Hepatocyte (in vitro differentiated cells): ENCODE measurements around the gene HECTD2. TPM values are rescaled to one million over a fixed set of nuclear protein-coding genes. Genes with fewer than 3 reads are reported as not detected.
"Not testable (repeated sequence)": the region's sequence is repeated elsewhere in the genome, so short reads cannot be mapped to it uniquely, and the experiment has no call there.

Experiments used
- DNase-seq: peaks from one replicate; pipeline ENCODE4 v3.0.0-alpha.2; 2016; ENCODE audit warnings: low spot score
- H2AFZ ChIP-seq: fragments of 200-600 bp; sonication (generic); 2 replicates; pipeline ENCODE4 v1.6.0; 2016; ENCODE audit warnings: antibody characterized with exemption, mild to moderate bottlenecking
- H3K27ac ChIP-seq: fragments of 200-600 bp; sonication (generic); 2 replicates; pipeline ENCODE4 v1.5.1; 2016; ENCODE audit warnings: mild to moderate bottlenecking
- H3K27me3 ChIP-seq: fragments of 200-600 bp; sonication (generic); 2 replicates; pipeline ENCODE4 v1.6.1; 2016
- H3K36me3 ChIP-seq: fragments of 200-600 bp; sonication (generic); replicated peaks from 2 replicates; pipeline ENCODE4 v1.5.1; 2016; ENCODE audit warnings: low read depth; ENCODE audit not compliant: insufficient read depth
- H3K4me1 ChIP-seq: fragments of 200-600 bp; sonication (generic); 2 replicates; pipeline ENCODE4 v1.5.1; 2016; ENCODE audit warnings: mild to moderate bottlenecking, moderate library complexity; ENCODE audit not compliant: insufficient read depth
- H3K4me2 ChIP-seq: fragments of 200-600 bp; sonication (generic); 2 replicates; pipeline ENCODE4 v1.6.0; 2016
- H3K4me3 ChIP-seq: fragments of 200-600 bp; sonication (generic); 2 replicates; pipeline ENCODE4 v1.5.1; 2016; ENCODE audit warnings: mild to moderate bottlenecking
- H3K79me2 ChIP-seq: fragments of 200-600 bp; sonication (generic); 2 replicates; pipeline ENCODE4 v1.6.0; 2017; ENCODE audit warnings: mild to moderate bottlenecking
- H3K9me2 ChIP-seq: fragments of 200-600 bp; sonication (generic); replicated peaks from 2 replicates; pipeline ENCODE4 v1.6.0; 2017; ENCODE audit warnings: mild to moderate bottlenecking; ENCODE audit not compliant: insufficient read depth
- H3K9me3 ChIP-seq: fragments of 200-600 bp; sonication (generic); 2 replicates; pipeline ENCODE4 v1.5.1; 2016; ENCODE audit warnings: low read depth, mild to moderate bottlenecking
- H4K20me1 ChIP-seq: fragments of 200-600 bp; sonication (generic); 2 replicates; pipeline ENCODE4 v1.6.0; 2016; ENCODE audit warnings: mild to moderate bottlenecking; ENCODE audit not compliant: insufficient read depth, poor library complexity, severe bottlenecking
- EZH2 ChIP-seq: fragments of 200-600 bp; sonication (generic); IDR thresholded peaks from 2 replicates; pipeline ENCODE4 v1.6.1; 2016; ENCODE audit warnings: antibody characterized with exemption, mild to moderate bottlenecking, borderline replicate concordance
- EZH2phosphoT487 ChIP-seq: fragments of 200-600 bp; sonication (generic); IDR thresholded peaks from one replicate; pipeline ENCODE4 v1.6.1; 2018; ENCODE audit warnings: antibody characterized with exemption, mild to moderate bottlenecking, low read depth, moderate library complexity; ENCODE audit not compliant: unreplicated experiment, severe bottlenecking
- WGBS: methylation state at CpG from one replicate; pipeline ENCODE4 v1.1.6; 2016; ENCODE audit warnings: low lambda C conversion rate; ENCODE audit errors: missing lambda C conversion rate; 5-methylcytosine and 5-hydroxymethylcytosine counted together
- polyA plus RNA-seq: library from polyadenylated mRNA; unstranded; fragments of >200 nt; fragmentation: Nextera tagmentation; extraction: Ambion mirVana; gene quantifications from 2 replicates; pipeline ENCODE4 v1.2.1, GENCODE V29; 2016
- total RNA-seq: library from RNA; depleted of rRNA; stranded (reverse); fragments of >200 nt; gene quantifications from 2 replicates; pipeline ENCODE4 v1.2.3, GENCODE V29; 2014
- TF ChIP-seq, protein P1 (sequence below): fragments of 200-600 bp; sonication (generic); IDR thresholded peaks from 2 replicates; pipeline ENCODE4 v1.5.1; 2016; ENCODE audit warnings: antibody characterized with exemption, mild to moderate bottlenecking; ENCODE audit not compliant: poor library complexity

Gene HECTD2
- total and polyA plus RNA-seq, 2 experiments from 2014 or later, result 9.0 to 25.0 TPM

DNA sequence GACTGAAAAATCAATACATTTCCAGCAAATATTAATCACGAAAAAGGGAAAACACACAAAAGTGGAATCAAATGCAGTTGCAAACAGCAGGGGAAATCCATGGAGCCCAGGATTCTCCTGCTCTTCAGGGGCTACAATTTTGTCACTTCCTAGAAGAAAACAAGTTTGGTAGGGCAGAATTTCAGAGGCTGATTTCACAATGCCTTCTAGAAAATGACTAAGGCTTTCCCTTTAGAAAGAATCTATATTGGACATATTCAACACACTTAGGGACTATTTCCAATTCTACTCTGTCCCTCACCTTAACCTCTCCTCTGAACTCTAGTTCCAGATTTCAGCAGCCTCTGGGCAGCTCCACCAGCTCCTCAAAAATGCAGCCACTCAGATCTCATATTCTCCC is 111.3 kb downstream of the HECTD2 start:
- no peaks in the 10 kb centered on the region for H3K9me2 ChIP-seq
- no peaks in the 10 kb centered on the region for H3K27me3 ChIP-seq
- no peaks in the 10 kb centered on the region for H3K4me1 ChIP-seq
- H3K4me3 ChIP-seq, result no peak overlapping the region
- no peaks in the 10 kb centered on the region for H3K79me2 ChIP-seq
- H4K20me1 ChIP-seq, result no peaks in the 10 kb centered on the region
- TF ChIP-seq EZH2 (no peak), EZH2phosphoT487 (no peak)
- TF ChIP-seq, protein P1, sequence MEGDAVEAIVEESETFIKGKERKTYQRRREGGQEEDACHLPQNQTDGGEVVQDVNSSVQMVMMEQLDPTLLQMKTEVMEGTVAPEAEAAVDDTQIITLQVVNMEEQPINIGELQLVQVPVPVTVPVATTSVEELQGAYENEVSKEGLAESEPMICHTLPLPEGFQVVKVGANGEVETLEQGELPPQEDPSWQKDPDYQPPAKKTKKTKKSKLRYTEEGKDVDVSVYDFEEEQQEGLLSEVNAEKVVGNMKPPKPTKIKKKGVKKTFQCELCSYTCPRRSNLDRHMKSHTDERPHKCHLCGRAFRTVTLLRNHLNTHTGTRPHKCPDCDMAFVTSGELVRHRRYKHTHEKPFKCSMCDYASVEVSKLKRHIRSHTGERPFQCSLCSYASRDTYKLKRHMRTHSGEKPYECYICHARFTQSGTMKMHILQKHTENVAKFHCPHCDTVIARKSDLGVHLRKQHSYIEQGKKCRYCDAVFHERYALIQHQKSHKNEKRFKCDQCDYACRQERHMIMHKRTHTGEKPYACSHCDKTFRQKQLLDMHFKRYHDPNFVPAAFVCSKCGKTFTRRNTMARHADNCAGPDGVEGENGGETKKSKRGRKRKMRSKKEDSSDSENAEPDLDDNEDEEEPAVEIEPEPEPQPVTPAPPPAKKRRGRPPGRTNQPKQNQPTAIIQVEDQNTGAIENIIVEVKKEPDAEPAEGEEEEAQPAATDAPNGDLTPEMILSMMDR, result no peak
- H3K4me2 ChIP-seq, result no peak overlapping the region
- H3K9me3 ChIP-seq, result no peaks in the 10 kb centered on the region
- H3K36me3 ChIP-seq, result no peaks in the 10 kb centered on the region
- peak overlapping the region; percentile 1 for H3K27ac ChIP-seq
- 97% methylated on average over 1 of the region's 1 CpG for WGBS
- no peak for DNase-seq
- no peak overlapping the region for H2AFZ ChIP-seq

DNA sequence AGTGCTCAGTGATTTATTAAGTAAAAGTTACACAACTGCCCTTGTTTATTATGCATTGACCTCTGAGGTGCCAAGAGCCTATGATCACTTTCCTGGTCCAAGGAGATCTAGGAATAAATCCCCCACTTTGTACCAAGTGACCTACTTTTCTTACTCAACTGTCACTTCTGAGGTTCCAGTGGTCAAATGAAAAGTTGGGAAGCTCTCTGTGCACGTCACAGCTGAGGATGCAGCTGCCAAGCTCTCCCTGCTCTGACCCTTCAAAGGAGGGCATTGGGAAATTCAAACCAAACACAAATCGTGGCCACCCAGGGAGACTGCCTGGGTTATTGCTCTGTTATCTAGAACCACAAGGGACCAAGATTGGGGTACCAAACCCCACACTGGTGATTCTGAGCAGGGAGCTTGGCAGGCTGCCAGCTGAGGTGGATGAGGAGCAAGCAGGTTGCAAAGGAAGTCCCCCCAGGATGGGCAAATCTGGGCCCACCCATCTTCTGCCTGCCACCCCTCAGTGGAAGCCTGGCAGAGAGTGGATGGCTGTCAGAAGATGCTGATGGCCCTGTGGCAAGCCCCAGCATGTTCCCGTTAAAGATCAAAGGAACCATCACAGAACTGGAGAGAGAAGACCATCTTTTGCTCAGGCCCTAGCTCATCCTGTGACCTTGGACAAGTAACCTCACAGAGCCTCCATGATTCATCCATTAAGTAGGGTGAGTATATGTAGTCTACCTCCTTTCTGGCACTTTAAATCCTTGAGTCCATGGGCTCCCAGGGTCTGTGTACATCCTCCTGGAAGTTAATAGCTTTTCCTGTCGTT is 116.0 kb downstream of the HECTD2 start:
- WGBS, result 62% methylated on average over 4 of the region's 4 CpGs
- Histone ChIP-seq H3K9me3 (no peaks in the 10 kb centered on the region), H3K36me3 (no peaks in the 10 kb centered on the region), H3K79me2 (no peaks in the 10 kb centered on the region), H2AFZ (no peak overlapping the region), H3K27ac (no peak overlapping the region), H3K4me3 (no peak overlapping the region), H3K4me1 (no peaks in the 10 kb centered on the region), H4K20me1 (no peaks in the 10 kb centered on the region), H3K27me3 (no peaks in the 10 kb centered on the region), H3K4me2 (no peak overlapping the region), H3K9me2 (no peaks in the 10 kb centered on the region)
- DNase-seq, result no peak
- TF ChIP-seq, protein P1, result no peak
- no peak for TF ChIP-seq EZH2phosphoT487
- TF ChIP-seq EZH2, result no peak

DNA sequence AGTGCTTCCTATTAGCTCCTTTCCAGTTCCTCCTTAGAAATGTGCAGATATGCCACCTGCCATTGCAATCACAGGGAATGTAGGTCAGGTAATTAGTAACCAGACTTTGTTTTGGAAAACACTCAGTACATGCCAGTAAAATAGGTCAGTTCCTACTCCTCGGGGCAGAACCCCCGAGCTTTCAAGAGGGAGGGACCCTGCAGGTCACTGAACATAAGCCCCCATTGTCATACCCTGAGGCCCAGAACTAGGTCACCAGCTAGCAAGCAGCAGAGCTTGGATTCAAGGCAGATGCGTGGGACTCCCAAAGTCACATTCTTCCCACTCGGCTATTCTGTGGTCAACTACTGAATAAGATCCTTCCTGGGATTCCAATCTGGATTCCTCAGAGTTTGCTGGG is 117.9 kb downstream of the HECTD2 start:
- no peak overlapping the region for H3K27ac ChIP-seq
- no peak for TF ChIP-seq EZH2phosphoT487
- TF ChIP-seq, protein P1, result no peak
- TF ChIP-seq EZH2, result no peak
- H2AFZ ChIP-seq, result no peak overlapping the region
- no peaks in the 10 kb centered on the region for H3K27me3 ChIP-seq
- H3K36me3 ChIP-seq, result no peaks in the 10 kb centered on the region
- H4K20me1 ChIP-seq, result no peaks in the 10 kb centered on the region
- no peaks in the 10 kb centered on the region for H3K9me3 ChIP-seq
- no peak overlapping the region for H3K4me3 ChIP-seq
- H3K9me2 ChIP-seq, result no peaks in the 10 kb centered on the region
- DNase-seq, result no peak
- WGBS, result 73% methylated on average over 4 of the region's 4 CpGs
- no peaks in the 10 kb centered on the region for H3K79me2 ChIP-seq
- H3K4me2 ChIP-seq, result no peak overlapping the region
- no peaks in the 10 kb centered on the region for H3K4me1 ChIP-seq

DNA sequence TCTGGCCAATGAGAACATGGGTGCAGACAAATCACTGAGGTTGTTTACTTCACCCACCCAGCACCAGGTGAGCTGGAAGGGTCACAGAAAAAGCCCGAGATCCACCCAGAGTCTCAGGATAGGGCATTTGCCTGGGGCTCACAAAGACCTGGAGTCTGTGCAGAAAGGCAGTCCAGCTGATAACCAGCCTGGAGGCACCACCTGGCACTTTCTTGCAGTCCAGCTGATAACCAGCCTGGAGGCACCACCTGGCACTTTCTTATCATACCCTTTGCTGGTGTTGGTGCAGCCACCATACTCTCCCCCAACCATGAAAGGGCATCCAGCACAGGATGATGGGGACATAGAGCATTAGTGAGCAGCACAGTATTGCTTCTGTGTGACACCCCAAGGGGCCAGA is 118.6 kb downstream of the HECTD2 start:
- TF ChIP-seq EZH2phosphoT487 (no peak), EZH2 (no peak)
- TF ChIP-seq, protein P1, result no peak
- H3K27me3 ChIP-seq, result no peaks in the 10 kb centered on the region
- no peaks in the 10 kb centered on the region for H3K9me3 ChIP-seq
- no peak overlapping the region for H3K4me3 ChIP-seq
- H3K36me3 ChIP-seq, result no peaks in the 10 kb centered on the region
- no peak overlapping the region for H3K27ac ChIP-seq
- H3K79me2 ChIP-seq, result no peaks in the 10 kb centered on the region
- H2AFZ ChIP-seq, result no peak overlapping the region
- no peak for DNase-seq
- no peaks in the 10 kb centered on the region for H4K20me1 ChIP-seq
- no peaks in the 10 kb centered on the region for H3K4me1 ChIP-seq
- WGBS, result 100% methylated on average over 1 of the region's 1 CpG
- H3K4me2 ChIP-seq, result no peak overlapping the region
- no peaks in the 10 kb centered on the region for H3K9me2 ChIP-seq

DNA sequence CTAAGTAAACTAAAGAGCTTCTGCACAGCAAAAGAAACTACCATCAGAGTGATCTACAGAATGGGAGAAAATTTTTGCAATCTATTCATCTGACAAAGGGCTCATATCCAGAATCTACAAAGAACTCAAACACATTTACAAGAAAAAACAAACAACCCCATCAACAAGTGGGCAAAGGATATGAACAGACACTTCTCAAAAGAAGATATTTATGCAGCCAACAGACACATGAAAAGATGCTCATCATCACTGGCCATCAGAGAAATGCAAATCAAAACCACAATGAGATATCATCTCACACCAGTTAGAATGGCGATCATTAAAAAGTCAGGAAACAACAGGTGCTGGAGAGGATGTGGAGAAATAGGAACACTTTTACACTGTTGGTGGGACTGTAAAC is 124.6 kb downstream of the HECTD2 start:
- H3K36me3 ChIP-seq, H3K4me3 ChIP-seq, DNase-seq, H3K9me3 ChIP-seq, H2AFZ ChIP-seq, H3K4me1 ChIP-seq, H4K20me1 ChIP-seq, H3K27me3 ChIP-seq, H3K9me2 ChIP-seq, H3K79me2 ChIP-seq, H3K4me2 ChIP-seq, H3K27ac ChIP-seq: not testable (repeated sequence)
- WGBS, result no CpG with 5 or more reads among the region's 1 CpG
